Motor neuron (in vitro differentiated cells): Measurements from ENCODE around the gene TNKS1BP1. TPM values are rescaled to one million over a fixed set of nuclear protein-coding genes. Genes with fewer than 3 reads are reported as not detected.

ENCODE experiments used
- ATAC-seq, 8 experiments: fragments of 200-7000 bp; cut with Tn5 transposase; replicated peaks in 6 of 8; 2 replicates each; pipeline ENCODE4 v1.8.0; 2021; ENCODE audit warnings: mild to moderate bottlenecking in 8 of 8, moderate library complexity in 8 of 8
- H3K27ac ChIP-seq, 2 donors: fragments of 250-450 bp; sonication (Bioruptor Pico); 2 replicates each; pipeline ENCODE4 v1.9.0; 2021; ENCODE audit warnings: antibody characterized with exemption in 2 of 2, mild to moderate bottlenecking in 2 of 2, moderate library complexity in 1 of 2
- H3K4me1 ChIP-seq, 2 donors: fragments of 250-450 bp; sonication (Bioruptor Pico); replicated peaks in 1 of 2; 2 replicates each; pipeline ENCODE4 v1.6.1; 2021; ENCODE audit warnings: antibody characterized with exemption in 2 of 2, mild to moderate bottlenecking in 2 of 2, moderate library complexity in 1 of 2
- H3K4me3 ChIP-seq, 5 donors: fragments of 250-450 bp; sonication (Bioruptor Pico); 2 replicates each; pipeline ENCODE4 v1.9.0; 2021; ENCODE audit warnings: antibody characterized with exemption in 5 of 5, mild to moderate bottlenecking in 5 of 5, moderate library complexity in 4 of 5
- WGBS, 10 experiments: fragments of 450-650 bp; shearing (Covaris generic); methylation state at CpG; one replicate each; pipeline ENCODE4 v1.0.0; 2022; 5-methylcytosine and 5-hydroxymethylcytosine counted together
- in situ Hi-C, 9 experiments: fragments of 400-800 bp; cut with MboI; loops; one replicate each; pipeline ENCODE4 v1.15.0; 2021; ENCODE audit warnings: low sequenced_read_pairs in 9 of 9, low pct_unique_long_range_greater_than_20kb in 2 of 9; ENCODE audit not compliant: unreplicated experiment in 9 of 9
- total RNA-seq, 8 experiments: library from RNA; unstranded; fragments of 300-600 nt; gene quantifications; 2 replicates each; pipeline versions ENCODE4 v1.2.3 to v1.2.4, GENCODE V29; 2022

The TNKS1BP1 gene
- total RNA-seq, 8 experiments from 2014 or later, result 28.4 to 104 (median 55.4) TPM

DNA sequence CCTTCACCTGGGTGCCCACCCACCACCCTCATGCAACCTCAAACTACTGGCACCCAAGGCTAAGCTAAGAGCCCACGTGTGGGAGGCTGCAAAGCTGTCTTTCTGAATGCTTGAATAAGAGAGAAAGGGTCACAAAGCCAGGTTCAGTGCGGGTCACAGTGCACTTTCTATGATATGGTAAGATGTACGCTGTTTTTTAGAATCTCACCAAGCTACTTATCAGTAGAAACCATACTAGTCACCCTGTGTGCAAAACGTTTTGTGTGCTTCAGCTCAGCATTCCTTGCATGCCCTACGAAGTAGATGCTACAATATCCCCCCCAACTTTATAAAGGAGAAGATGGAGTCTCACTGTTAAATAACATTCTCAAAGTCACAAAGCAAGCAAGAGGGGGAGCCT is 28.3 kb upstream of the TNKS1BP1 start:
- ATAC-seq, result no peak
- no peak overlapping the region for H3K4me3 ChIP-seq
- H3K4me1 ChIP-seq, result peaks cover 5 to 17% of the 10 kb centered on the region in 2 donors
- H3K27ac ChIP-seq, result no peak overlapping the region
- 22 to 69% (median 50%) methylated on average over 1 to 4 of the region's 5 CpGs; no CpG with 5 or more reads in 3 of the 10 experiments for WGBS, 10 experiments
- in situ Hi-C loops, result loop anchor here in 2 of 9 experiments (25.0 kb wide), 2 partner anchors 134 to 184 kb away; partner anchors contain the start of genes SMTNL1 (in 1 of the 2) and TIMM10 (in 1 of the 2)

DNA sequence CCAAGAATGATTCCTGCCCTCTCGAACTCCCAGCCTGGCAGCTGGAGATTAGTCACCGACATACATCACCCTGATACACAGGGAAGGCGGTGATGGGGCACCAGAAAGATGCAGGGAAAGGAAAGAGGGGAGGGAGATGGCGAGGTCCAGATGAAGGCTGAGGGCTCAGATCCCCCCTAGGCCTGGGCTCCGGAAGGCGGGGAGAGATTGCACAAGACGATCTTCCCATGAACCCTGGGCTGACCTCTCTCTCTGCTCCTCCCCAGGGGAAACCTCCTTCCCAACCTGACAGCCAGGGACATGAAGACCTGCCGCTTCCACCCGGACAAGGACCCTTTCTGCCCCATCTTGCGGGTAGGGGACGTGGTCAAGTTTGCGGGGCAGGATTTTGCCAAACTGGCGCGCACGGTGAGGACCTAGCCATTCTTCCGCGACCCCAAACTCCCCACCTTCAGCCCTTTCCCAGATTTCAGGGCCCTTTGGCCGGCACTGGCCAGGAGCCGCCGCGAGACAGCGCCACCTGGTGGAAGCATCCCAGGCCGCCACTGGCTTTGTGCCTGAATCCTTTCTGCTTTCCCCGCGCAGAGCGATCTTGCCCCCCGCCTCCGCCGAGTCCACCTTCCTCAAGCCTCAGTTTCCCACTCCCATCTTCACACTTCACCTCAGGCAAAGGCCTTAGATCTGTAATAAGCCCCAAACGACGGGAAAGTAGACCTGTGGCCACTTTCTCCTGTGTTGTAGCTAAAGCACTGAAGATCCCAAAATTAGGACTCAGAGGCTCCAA is 24.9 kb upstream of the TNKS1BP1 start:
- H3K27ac ChIP-seq, result no peak overlapping the region
- WGBS, 10 experiments, result 23 to 60% (median 40%) methylated on average over 1 to 10 of the region's 31 CpGs; no CpG with 5 or more reads in 3 of the 10 experiments
- peaks cover 11 to 25% of the 10 kb centered on the region in 2 donors for H3K4me1 ChIP-seq
- no peak overlapping the region for H3K4me3 ChIP-seq
- in situ Hi-C loops, result loop anchor here in 4 of 9 experiments (25.0 kb wide), 4 partner anchors 113 to 188 kb away; partner anchors contain the start of genes RTN4RL2 (in 1 of the 4), SLC43A1 (in 1 of the 4), SMTNL1 (in 1 of the 4) and TIMM10 (in 1 of the 4)
- peak; percentile 68 to 89 (median 78) for ATAC-seq

DNA sequence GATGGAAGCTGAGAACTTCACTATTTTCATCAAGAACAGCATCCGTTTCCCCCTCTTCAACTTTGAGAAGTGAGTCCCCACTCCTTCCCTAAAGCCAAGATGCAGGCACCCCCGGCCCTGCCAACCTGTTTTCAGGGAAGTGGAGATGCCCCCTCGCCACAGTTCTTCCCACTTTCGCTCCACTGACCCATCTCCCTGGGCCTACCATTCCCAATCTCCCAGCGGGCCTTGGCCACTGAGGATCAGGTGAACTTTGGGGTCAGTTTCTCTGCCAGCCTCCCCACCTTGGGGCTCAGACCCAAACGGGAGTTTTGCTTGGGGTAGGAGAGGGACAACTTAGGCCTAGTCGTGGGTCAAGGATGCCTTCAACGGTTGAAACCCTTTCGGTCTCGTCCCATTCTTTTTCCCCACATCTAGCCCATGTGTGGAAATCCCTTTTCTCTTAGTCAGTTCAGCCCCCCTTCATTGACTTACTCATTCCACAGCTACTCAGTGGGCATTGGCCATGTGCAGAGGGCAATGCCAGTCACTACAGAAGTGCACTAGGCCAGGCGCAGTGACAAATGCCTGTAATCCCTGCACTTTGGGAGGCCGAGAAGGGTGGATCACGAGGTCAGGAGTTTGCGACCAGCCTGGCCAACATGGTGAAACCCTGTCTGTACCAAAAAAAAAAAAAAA is 24.0 kb upstream of the TNKS1BP1 start:
- in situ Hi-C loops, result loop anchor here in 2 of 9 experiments (25.0 kb wide), 2 partner anchors 114 to 164 kb away; partner anchors contain the start of genes RTN4RL2 (in 1 of the 2) and SLC43A1 (in 1 of the 2)
- Histone ChIP-seq H3K4me3 (no peak overlapping the region), H3K4me1 (peaks cover 17 to 27% of the 10 kb centered on the region in 2 donors), H3K27ac (no peak overlapping the region)
- no peak for ATAC-seq
- WGBS, 10 experiments, result 70 to 100% (median 92%) methylated on average over 2 to 6 of the region's 14 CpGs; no CpG with 5 or more reads in 3 of the 10 experiments

DNA sequence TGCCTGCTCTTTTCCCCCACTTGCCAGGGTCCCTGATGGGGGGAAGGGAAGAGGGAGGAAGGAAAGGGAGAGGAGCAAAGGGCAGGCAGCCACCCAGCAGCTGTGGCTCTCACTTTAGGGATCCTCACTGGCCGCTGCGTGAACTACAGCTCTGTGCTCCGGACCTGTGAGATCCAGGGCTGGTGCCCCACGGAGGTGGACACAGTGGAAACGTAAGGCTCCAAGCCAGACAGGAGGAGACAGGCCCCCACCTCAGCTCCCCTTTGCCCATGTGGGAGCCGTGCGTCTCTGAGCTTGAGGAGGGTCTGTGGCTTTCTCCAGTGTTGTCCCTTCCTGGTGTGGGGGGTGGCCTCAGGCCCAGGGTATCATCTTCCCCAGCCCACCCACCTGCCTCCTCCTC is 23.3 kb upstream of the TNKS1BP1 start:
- 50 to 62% methylated on average over 2 to 4 of the region's 7 CpGs; no CpG with 5 or more reads in 8 of the 10 experiments for WGBS, 10 experiments
- in situ Hi-C loops, result loop anchor here in 2 of 9 experiments (25.0 kb wide), 2 partner anchors 114 to 164 kb away; partner anchors contain the start of genes RTN4RL2 (in 1 of the 2) and SLC43A1 (in 1 of the 2)
- H3K27ac ChIP-seq, result no peak overlapping the region
- H3K4me3 ChIP-seq, result no peak overlapping the region
- peaks cover 19 to 29% of the 10 kb centered on the region in 2 donors for H3K4me1 ChIP-seq
- no peak for ATAC-seq

DNA sequence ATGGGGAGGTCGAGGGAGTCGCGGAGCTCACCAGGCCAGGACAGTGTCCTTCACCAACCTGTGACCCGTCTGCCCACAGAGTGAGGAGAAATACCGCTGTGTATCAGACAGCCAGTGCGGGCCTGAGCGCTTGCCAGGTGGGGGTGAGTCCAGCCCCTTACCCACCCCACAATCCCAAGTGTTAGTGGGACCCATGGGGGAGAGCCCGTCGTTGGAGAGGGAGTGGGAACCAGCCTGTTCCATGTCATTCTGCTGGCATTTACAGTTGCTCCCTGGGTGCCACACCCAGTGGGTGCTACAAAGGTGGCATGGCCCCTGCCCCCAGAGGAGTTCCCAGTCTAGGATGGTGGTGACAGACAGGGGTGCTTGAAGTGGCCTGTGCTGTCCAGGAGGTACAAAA is 22.6 kb upstream of the TNKS1BP1 start:
- no peak overlapping the region for H3K27ac ChIP-seq
- peaks cover 26 to 30% of the 10 kb centered on the region in 2 donors for H3K4me1 ChIP-seq
- in situ Hi-C loops, result loop anchor here in 2 of 9 experiments (25.0 kb wide), 2 partner anchors 115 to 165 kb away; partner anchors contain the start of genes RTN4RL2 (in 1 of the 2) and SLC43A1 (in 1 of the 2)
- H3K4me3 ChIP-seq, result no peak overlapping the region
- 90% methylated on average over 4 of the region's 9 CpGs; no CpG with 5 or more reads in 9 of the 10 experiments for WGBS, 10 experiments
- no peak for ATAC-seq

DNA sequence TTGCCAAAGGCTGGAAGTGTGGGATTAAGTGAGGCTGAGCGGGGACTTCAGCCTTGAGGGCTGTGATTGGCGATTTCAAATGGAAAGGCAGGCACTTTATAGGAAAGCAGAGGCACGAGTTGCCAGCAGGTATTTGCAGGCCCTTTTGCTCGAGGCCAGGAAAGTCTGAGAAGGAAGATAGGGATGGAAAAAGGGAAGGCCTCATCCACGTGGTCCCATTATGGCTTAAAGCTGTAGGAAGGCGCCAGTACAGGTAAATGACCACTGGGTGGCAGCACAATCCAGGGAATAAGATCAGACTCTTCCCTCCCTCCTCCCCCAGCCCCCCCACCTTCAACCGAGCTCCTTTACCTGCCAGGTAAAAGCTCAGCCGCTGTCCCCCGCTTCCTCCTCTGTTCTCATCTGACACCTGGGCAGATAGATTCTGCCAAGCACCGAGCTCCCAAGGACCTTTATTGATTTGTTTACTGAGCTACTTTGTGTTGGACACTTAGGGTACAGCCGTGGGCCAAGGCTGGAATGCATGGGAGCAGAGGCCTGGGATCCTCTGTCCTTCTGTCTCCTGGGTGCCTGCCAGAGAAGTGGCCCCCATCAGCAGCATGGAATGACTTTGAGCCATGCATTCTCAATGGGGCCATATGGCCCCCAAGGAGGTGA is 20.9 kb upstream of the TNKS1BP1 start:
- in situ Hi-C loops, result loop anchor here in 2 of 9 experiments (25.0 kb wide), 2 partner anchors 117 to 167 kb away; partner anchors contain the start of genes RTN4RL2 (in 1 of the 2) and SLC43A1 (in 1 of the 2)
- Histone ChIP-seq H3K4me1 (peaks cover 33% of the 10 kb centered on the region in 2 donors), H3K27ac (no peak overlapping the region), H3K4me3 (no peak overlapping the region)
- WGBS, 10 experiments, result 0 to 100% (median 31%) methylated on average over 1 to 8 of the region's 11 CpGs; no CpG with 5 or more reads in 2 of the 10 experiments
- ATAC-seq, result peak; percentile 48 to 89 (median 58)

DNA sequence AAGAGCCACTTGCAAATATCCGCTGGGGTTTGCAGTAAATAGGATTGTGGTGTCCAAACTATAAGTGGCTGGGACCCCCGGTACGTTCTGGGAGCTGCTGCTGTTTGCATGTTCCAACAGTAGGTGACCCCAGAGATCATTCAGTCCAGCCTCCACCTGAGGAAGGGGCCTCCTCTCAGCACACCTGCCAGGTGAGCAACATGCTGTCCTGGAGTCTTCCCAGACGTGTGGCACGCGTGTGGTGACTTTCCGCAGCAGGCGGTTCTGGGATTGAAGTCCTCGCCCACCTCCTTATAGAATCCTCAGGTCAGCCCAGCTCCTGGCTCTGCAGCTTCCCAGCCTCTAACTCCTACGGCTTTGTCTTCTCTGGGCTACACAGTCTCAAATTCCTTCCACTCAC is 20.1 kb upstream of the TNKS1BP1 start:
- in situ Hi-C loops, result loop anchor here in 2 of 9 experiments (25.0 kb wide), 2 partner anchors 117 to 167 kb away; partner anchors contain the start of genes RTN4RL2 (in 1 of the 2) and SLC43A1 (in 1 of the 2)
- H3K27ac ChIP-seq, result no peak overlapping the region
- no peak overlapping the region for H3K4me3 ChIP-seq
- no peak for ATAC-seq
- H3K4me1 ChIP-seq, result peaks cover 36 to 39% of the 10 kb centered on the region in 2 donors
- WGBS, 10 experiments, result 95 to 100% (median 96%) methylated on average over 2 to 3 of the region's 10 CpGs; no CpG with 5 or more reads in 7 of the 10 experiments

DNA sequence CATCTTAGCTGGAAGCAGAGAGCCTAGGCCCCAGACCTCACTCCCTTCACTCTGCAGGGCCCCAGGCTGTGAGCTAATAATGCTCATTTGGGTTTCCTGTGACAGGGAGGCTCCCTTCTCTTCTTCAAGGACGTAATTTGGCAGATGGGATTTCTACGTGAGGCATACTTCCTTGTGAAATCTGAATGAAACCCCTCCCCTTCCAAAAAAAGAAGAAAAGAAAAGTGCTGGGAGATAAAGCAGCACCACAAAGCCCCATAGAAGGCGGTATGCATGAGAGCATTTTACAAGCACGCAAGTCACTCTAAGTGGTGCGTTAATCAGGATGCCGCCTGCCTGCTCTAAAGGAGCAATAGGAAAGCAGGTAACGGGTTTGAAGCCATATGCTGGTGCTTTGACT is 19.1 kb upstream of the TNKS1BP1 start:
- 40 to 73% (median 55%) methylated on average over 1 to 7 of the region's 7 CpGs; no CpG with 5 or more reads in 3 of the 10 experiments for WGBS, 10 experiments
- Histone ChIP-seq H3K4me1 (peaks cover 41 to 44% of the 10 kb centered on the region in 2 donors), H3K27ac (peak overlapping the region in 1 of 2 donors; percentile 34), H3K4me3 (no peak overlapping the region)
- in situ Hi-C loops, result loop anchor here in 2 of 9 experiments (25.0 kb wide), 2 partner anchors 118 to 168 kb away; partner anchors contain the start of genes RTN4RL2 (in 1 of the 2) and SLC43A1 (in 1 of the 2)
- ATAC-seq, result peak in 2 of 8 experiments; percentile 14 to 41

DNA sequence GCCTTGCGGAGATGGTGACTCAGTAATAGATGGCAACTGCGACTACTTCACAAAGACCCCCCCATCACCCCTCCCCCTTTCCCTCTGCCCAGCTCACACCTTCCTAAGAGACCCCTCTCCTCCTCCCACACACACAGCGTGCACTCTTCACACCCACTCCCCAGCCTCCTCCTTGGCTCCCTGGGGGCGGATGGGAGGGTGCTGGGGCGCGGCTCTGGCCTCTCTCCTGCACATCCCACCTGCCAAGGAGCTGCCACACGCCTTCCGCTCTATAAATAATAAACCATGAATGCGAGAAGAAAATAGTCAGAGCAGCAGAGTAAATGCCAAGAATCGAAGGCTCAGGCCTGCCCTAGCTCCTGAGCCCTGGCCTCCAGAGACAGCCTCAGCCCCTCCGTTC is 17.9 kb upstream of the TNKS1BP1 start:
- ATAC-seq, result no peak
- WGBS, 10 experiments, result 40 to 100% (median 56%) methylated on average over 1 to 2 of the region's 11 CpGs; no CpG with 5 or more reads in 6 of the 10 experiments
- in situ Hi-C loops, result loop anchor here in 2 of 9 experiments (25.0 kb wide), 2 partner anchors 120 to 170 kb away; partner anchors contain the start of genes RTN4RL2 (in 1 of the 2) and SLC43A1 (in 1 of the 2)
- Histone ChIP-seq H3K27ac (no peak overlapping the region), H3K4me1 (peaks cover 47 to 50% of the 10 kb centered on the region in 2 donors), H3K4me3 (no peak overlapping the region)

DNA sequence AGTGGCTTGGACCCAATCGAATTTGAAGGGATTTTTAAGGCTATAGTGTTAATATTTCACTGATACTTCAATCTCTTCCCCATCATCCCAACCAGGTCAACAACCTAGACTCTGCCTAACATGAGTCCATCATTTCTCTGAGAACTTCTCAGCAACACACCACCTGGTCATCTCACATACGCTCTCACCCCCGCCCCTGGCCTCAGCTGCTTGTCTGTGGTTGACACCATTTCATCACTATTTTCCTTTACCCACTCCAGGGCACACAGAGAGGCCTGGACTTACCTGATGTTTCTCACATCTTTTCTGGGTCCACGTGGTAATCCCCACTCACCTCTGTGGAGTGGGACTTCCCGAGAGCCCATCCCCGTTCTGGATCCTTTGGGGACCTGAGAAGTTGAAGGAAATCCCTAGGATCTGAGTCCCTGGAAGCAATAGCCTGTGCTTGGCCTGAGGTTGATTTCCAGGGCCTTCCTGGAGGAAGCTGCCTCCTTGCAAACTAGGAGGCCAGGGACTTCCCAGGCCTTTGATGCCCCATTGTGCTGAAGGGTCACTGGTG is 16.6 kb upstream of the TNKS1BP1 start:
- in situ Hi-C loops, result loop anchor here in 2 of 9 experiments (25.0 kb wide), 2 partner anchors 121 to 171 kb away; partner anchors contain the start of genes RTN4RL2 (in 1 of the 2) and SLC43A1 (in 1 of the 2)

DNA sequence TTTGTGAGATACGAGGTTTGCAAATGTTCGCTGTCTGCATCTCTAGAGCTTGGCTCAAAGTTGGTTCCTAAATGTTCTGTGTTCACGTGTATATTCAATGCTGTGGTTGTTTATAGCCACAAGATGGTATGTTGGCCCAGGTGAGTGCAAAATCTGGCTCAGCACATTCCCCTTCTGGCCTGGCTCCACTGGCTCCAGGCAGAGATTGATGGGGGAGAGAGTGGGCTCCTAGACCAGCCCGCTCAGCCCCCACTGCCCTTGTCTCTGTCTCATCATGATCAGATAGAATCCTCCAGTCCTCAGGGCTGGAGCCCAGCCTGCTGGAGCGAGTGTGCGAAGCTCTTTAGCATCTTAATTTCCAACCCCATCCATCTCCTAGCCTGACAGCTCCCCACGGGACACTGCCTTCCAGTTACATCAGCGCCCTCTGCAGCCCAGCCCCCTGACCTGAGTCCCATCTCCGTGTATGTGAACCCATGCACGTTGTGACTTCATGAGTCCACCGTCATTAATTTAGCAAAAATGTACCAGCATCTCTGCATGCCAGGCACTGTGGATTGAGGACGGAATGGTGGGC is 15.4 kb upstream of the TNKS1BP1 start:
- 7 to 54% (median 30%) methylated on average over 2 to 11 of the region's 12 CpGs; no CpG with 5 or more reads in 3 of the 10 experiments for WGBS, 10 experiments
- Histone ChIP-seq H3K27ac (peak overlapping the region; percentile 70 to 85), H3K4me3 (peak overlapping the region in 4 of 5 donors; percentile 4 to 29 (median 20)), H3K4me1 (peaks cover 52 to 55% of the 10 kb centered on the region in 2 donors)
- in situ Hi-C loops, result loop anchor here in 2 of 9 experiments (25.0 kb wide), 2 partner anchors 122 to 172 kb away; partner anchors contain the start of genes RTN4RL2 (in 1 of the 2) and SLC43A1 (in 1 of the 2)
- peak; percentile 37 to 86 (median 84) for ATAC-seq

More for the DNA sequence above, 16.6 kb upstream of the TNKS1BP1 start:
- WGBS, 10 experiments, result 0 to 88% (median 80%) methylated on average over 1 to 3 of the region's 6 CpGs; no CpG with 5 or more reads in 5 of the 10 experiments
- no peak for ATAC-seq
- Histone ChIP-seq H3K4me1 (peaks cover 54 to 55% of the 10 kb centered on the region in 2 donors), H3K27ac (no peak overlapping the region), H3K4me3 (peak overlapping the region in 1 of 5 donors; percentile 29)
